Iris pigment epithelial cell (primary cell): ENCODE data around the gene HSDL1.
"Not testable (repeated sequence)": the region's sequence is repeated elsewhere in the genome, so short reads cannot be mapped to it uniquely, and the experiment has no call there.

Experiments
- DNase-seq: peaks from one replicate; pipeline ENCODE4 v3.0.0-alpha.2; 2011; ENCODE audit warnings: low read depth

The HSDL1 gene

GRCh38 chr16:84138824-84139627 lies 6.0 kb downstream of the HSDL1 start:
- DNase-seq, result peak; percentile 57

GRCh38 chr16:84138500-84138823 lies 6.5 kb downstream of the HSDL1 start:
- no peak for DNase-seq

GRCh38 chr16:84137769-84138357 lies 7.1 kb downstream of the HSDL1 start:
- DNase-seq, result no peak

GRCh38 chr16:84137287-84137686 lies 7.7 kb downstream of the HSDL1 start:
- no peak for DNase-seq

GRCh38 chr16:84136331-84137125 lies 8.4 kb downstream of the HSDL1 start:
- DNase-seq, result peak; percentile 29

GRCh38 chr16:84132527-84133285 lies 12.3 kb downstream of the HSDL1 start:
- DNase-seq, result peak; percentile 30

- no peak for DNase-seq
Observed at GRCh38 chr16:84131117-84131516, 13.9 kb downstream of the HSDL1 start.

- no peak for DNase-seq
Observed at GRCh38 chr16:84124257-84125073, 20.5 kb downstream of the HSDL1 start.

- no peak for DNase-seq
Observed at GRCh38 chr16:84121007-84121406, 24.0 kb downstream of the HSDL1 start.

GRCh38 chr16:84120023-84120422 lies 25.0 kb downstream of the HSDL1 start:
- DNase-seq, result no peak

GRCh38 chr16:84119368-84119767 lies 25.6 kb downstream of the HSDL1 start:
- DNase-seq, result no peak

- DNase-seq, result not testable (repeated sequence)
Observed at GRCh38 chr16:84118315-84118714, 26.7 kb downstream of the HSDL1 start.

- peak; percentile 35 for DNase-seq
Observed at GRCh38 chr16:84117494-84117843, 27.5 kb downstream of the HSDL1 start.

GRCh38 chr16:84116720-84117493 lies 28.1 kb downstream of the HSDL1 start, which contains the start of gene MBTPS1:
TSS of gene MBTPS1 (minus strand) at chr16:84116942. CDS start at chr16:84101783, 15,159 bp downstream.
- peak; percentile 98 for DNase-seq

- peak; percentile 50 for DNase-seq
Observed at GRCh38 chr16:84115919-84116719, 28.9 kb downstream of the HSDL1 start.

- DNase-seq, result not testable (repeated sequence)
Observed at GRCh38 chr16:84111949-84112348, 33.0 kb downstream of the HSDL1 start.

- DNase-seq, result no peak
Observed at GRCh38 chr16:84111525-84111924, 33.5 kb downstream of the HSDL1 start.

- no peak for DNase-seq
Observed at GRCh38 chr16:84110527-84110926, 34.5 kb downstream of the HSDL1 start.

- DNase-seq, result no peak
Observed at GRCh38 chr16:84109598-84110335, 35.2 kb downstream of the HSDL1 start.
